LNCaP clone FGC (cell line): ENCODE measurements around the gene BICC1.
"Not testable (repeated sequence)": the region's sequence is repeated elsewhere in the genome, so short reads cannot be mapped to it uniquely, and the experiment has no call there.

Experiments used
- DNase-seq: peaks from one replicate; pipeline ENCODE4 v3.0.0-alpha.2; 2011; ENCODE audit warnings: low read depth
- H3K4me3 ChIP-seq: 2 replicates; pipeline ENCODE4 v1.5.1; 2011; ENCODE audit warnings: mild to moderate bottlenecking, low read depth, low read length, control low read depth
- CTCF ChIP-seq: IDR thresholded peaks from 2 replicates; pipeline ENCODE4 v1.5.1; 2012; ENCODE audit warnings: mild to moderate bottlenecking; ENCODE audit not compliant: control insufficient read depth, insufficient read depth; ENCODE audit errors: extremely low read depth

BICC1 gene

GRCh38 chr10:58593008-58593407 lies 80.3 kb downstream of the BICC1 start:
- no peak for TF ChIP-seq CTCF
- H3K4me3 ChIP-seq, result no peak overlapping the region
- DNase-seq, result no peak

GRCh38 chr10:58597211-58597610 lies 84.5 kb downstream of the BICC1 start:
- not testable (repeated sequence) for DNase-seq, H3K4me3 ChIP-seq

- no peak overlapping the region for H3K4me3 ChIP-seq
- no peak for TF ChIP-seq CTCF
- no peak for DNase-seq
These were observed 87.4 kb downstream of the BICC1 start for GRCh38 chr10:58599927-58600553.

GRCh38 chr10:58608351-58608750 lies 95.7 kb downstream of the BICC1 start:
- TF ChIP-seq CTCF, result no peak
- DNase-seq, result no peak
- no peak overlapping the region for H3K4me3 ChIP-seq

- no peak overlapping the region for H3K4me3 ChIP-seq
- no peak for TF ChIP-seq CTCF
- DNase-seq, result no peak
These were observed 96.3 kb downstream of the BICC1 start for GRCh38 chr10:58608826-58609531.

GRCh38 chr10:58609532-58610150 lies 97.0 kb downstream of the BICC1 start:
- no peak overlapping the region for H3K4me3 ChIP-seq
- no peak for DNase-seq
- TF ChIP-seq CTCF, result no peak

- no peak overlapping the region for H3K4me3 ChIP-seq
- DNase-seq, result no peak
- TF ChIP-seq CTCF, result no peak
These were observed 102.7 kb downstream of the BICC1 start for GRCh38 chr10:58615237-58615935.
